ENCODE results near the gene CASP9. TPM values are rescaled to one million over a fixed set of nuclear protein-coding genes. Genes with fewer than 3 reads are reported as not detected.

The CASP9 gene
- total RNA-seq, 1 donor from 2014 or later, result 8.5 TPM

- Histone ChIP-seq H3K4me1 (ENCODE audit: insufficient read depth, low read length) (peaks cover 11% of the 10 kb centered on the region), H2AFZ (ENCODE audit: low read depth, low read length) (no peak overlapping the region), H3K79me2 (ENCODE audit: insufficient read depth, low read length) (no peaks in the 10 kb centered on the region), H3K9me3 (ENCODE audit: insufficient read depth, low read depth, low read length) (no peaks in the 10 kb centered on the region), H3K27ac (ENCODE audit: low read depth, low read length) (peak overlapping the region; percentile 19), H3K9ac (ENCODE audit: low read length) (peak overlapping the region; percentile 26), H3K4me3 (ENCODE audit: insufficient read depth, low read depth, low read length) (no peak overlapping the region), H3K4me2 (ENCODE audit: low read length) (peak overlapping the region; percentile 37), H3K36me3 (ENCODE audit: insufficient read depth, low read length) (no peaks in the 10 kb centered on the region), H3K27me3 (ENCODE audit: insufficient read depth, low read length) (no peaks in the 10 kb centered on the region), H4K20me1 (ENCODE audit: insufficient read depth, low read length) (no peaks in the 10 kb centered on the region)
- peaks cover 5% of the 10 kb centered on the region for H3K27me3 Mint-ChIP-seq (ENCODE audit: low read depth, unreplicated experiment)
- peak; percentile 29 for FAIRE-seq
- H3K27ac Mint-ChIP-seq (ENCODE audit: unreplicated experiment), result no peak overlapping the region
- DNase-seq (ENCODE audit: low read depth), result peak; percentile 78
- H3K36me3 Mint-ChIP-seq (ENCODE audit: low read depth, unreplicated experiment), result no peaks in the 10 kb centered on the region
- TF ChIP-seq EZH2 (IDR thresholded peaks at IDR 0.05; ENCODE audit: insufficient read depth, low read length), result no peak
- H3K4me1 Mint-ChIP-seq (ENCODE audit: low read depth, unreplicated experiment), result peaks cover 2% of the 10 kb centered on the region
- H3K9me3 Mint-ChIP-seq (ENCODE audit: unreplicated experiment), result peaks cover 6% of the 10 kb centered on the region
- no peak overlapping the region for H3K4me3 Mint-ChIP-seq (ENCODE audit: unreplicated experiment)
These were observed 69.8 kb downstream of the CASP9 start for GRCh38 chr1:15454256-15454655.

GRCh38 chr1:15453734-15454133 is 70.3 kb downstream of the CASP9 start:
- peak overlapping the region; percentile 26 for H3K9ac ChIP-seq (ENCODE audit: low read length)
- no peak overlapping the region for H3K27ac Mint-ChIP-seq (ENCODE audit: unreplicated experiment)
- H3K4me3 Mint-ChIP-seq (ENCODE audit: unreplicated experiment), result no peak overlapping the region

GRCh38 chr1:15452866-15453571 is 71.0 kb downstream of the CASP9 start:
- Mint-ChIP-seq H3K27me3 (ENCODE audit: low read depth, unreplicated experiment) (peaks cover 5% of the 10 kb centered on the region), H3K36me3 (ENCODE audit: low read depth, unreplicated experiment) (no peaks in the 10 kb centered on the region), H3K4me3 (ENCODE audit: unreplicated experiment) (no peak overlapping the region), H3K4me1 (ENCODE audit: low read depth, unreplicated experiment) (peaks cover 2% of the 10 kb centered on the region), H3K27ac (ENCODE audit: unreplicated experiment) (no peak overlapping the region), H3K9me3 (ENCODE audit: unreplicated experiment) (peaks cover 6% of the 10 kb centered on the region)
- Histone ChIP-seq H3K4me1 (ENCODE audit: insufficient read depth, low read length) (peaks cover 11% of the 10 kb centered on the region), H3K4me2 (ENCODE audit: low read length) (no peak overlapping the region), H3K27me3 (ENCODE audit: insufficient read depth, low read length) (no peaks in the 10 kb centered on the region), H2AFZ (ENCODE audit: low read depth, low read length) (no peak overlapping the region), H3K4me3 (ENCODE audit: insufficient read depth, low read depth, low read length) (no peak overlapping the region), H4K20me1 (ENCODE audit: insufficient read depth, low read length) (no peaks in the 10 kb centered on the region), H3K79me2 (ENCODE audit: insufficient read depth, low read length) (no peaks in the 10 kb centered on the region), H3K27ac (ENCODE audit: low read depth, low read length) (no peak overlapping the region), H3K9ac (ENCODE audit: low read length) (no peak overlapping the region), H3K9me3 (ENCODE audit: insufficient read depth, low read depth, low read length) (no peaks in the 10 kb centered on the region), H3K36me3 (ENCODE audit: insufficient read depth, low read length) (no peaks in the 10 kb centered on the region)
- TF ChIP-seq CTCF (IDR thresholded peaks at IDR 0.05; ENCODE audit: insufficient read depth, low read depth, low read length) (no peak), EZH2 (IDR thresholded peaks at IDR 0.05; ENCODE audit: insufficient read depth, low read length) (no peak)
- FAIRE-seq (no peak), DNase-seq (ENCODE audit: low read depth) (no peak)

More at GRCh38 chr1:15453734-15454133, 70.3 kb downstream of the CASP9 start:
- H3K4me2 ChIP-seq (ENCODE audit: low read length), result peak overlapping the region; percentile 37
- FAIRE-seq, result no peak
- peaks cover 11% of the 10 kb centered on the region for H3K4me1 ChIP-seq (ENCODE audit: insufficient read depth, low read length)
- H3K4me3 ChIP-seq (ENCODE audit: insufficient read depth, low read depth, low read length), result no peak overlapping the region
- H3K79me2 ChIP-seq (ENCODE audit: insufficient read depth, low read length), result no peaks in the 10 kb centered on the region
- no peak overlapping the region for H2AFZ ChIP-seq (ENCODE audit: low read depth, low read length)
- H3K27me3 Mint-ChIP-seq (ENCODE audit: low read depth, unreplicated experiment), result peaks cover 5% of the 10 kb centered on the region
- no peak for TF ChIP-seq CTCF (IDR thresholded peaks at IDR 0.05; ENCODE audit: insufficient read depth, low read depth, low read length)
- peaks cover 6% of the 10 kb centered on the region for H3K9me3 Mint-ChIP-seq (ENCODE audit: unreplicated experiment)
- no peaks in the 10 kb centered on the region for H3K27me3 ChIP-seq (ENCODE audit: insufficient read depth, low read length)
- DNase-seq (ENCODE audit: low read depth), result no peak
- no peaks in the 10 kb centered on the region for H3K9me3 ChIP-seq (ENCODE audit: insufficient read depth, low read depth, low read length)
- H3K27ac ChIP-seq (ENCODE audit: low read depth, low read length), result peak overlapping the region; percentile 19
- no peaks in the 10 kb centered on the region for H3K36me3 ChIP-seq (ENCODE audit: insufficient read depth, low read length)
- peaks cover 2% of the 10 kb centered on the region for H3K4me1 Mint-ChIP-seq (ENCODE audit: low read depth, unreplicated experiment)
- H4K20me1 ChIP-seq (ENCODE audit: insufficient read depth, low read length), result no peaks in the 10 kb centered on the region
- no peaks in the 10 kb centered on the region for H3K36me3 Mint-ChIP-seq (ENCODE audit: low read depth, unreplicated experiment)
